ENCODE results near the gene ARHGAP6.
"Not testable (repeated sequence)": the region's sequence is repeated elsewhere in the genome, so short reads cannot be mapped to it uniquely, and the experiment has no call there.

The ARHGAP6 gene

DNA sequence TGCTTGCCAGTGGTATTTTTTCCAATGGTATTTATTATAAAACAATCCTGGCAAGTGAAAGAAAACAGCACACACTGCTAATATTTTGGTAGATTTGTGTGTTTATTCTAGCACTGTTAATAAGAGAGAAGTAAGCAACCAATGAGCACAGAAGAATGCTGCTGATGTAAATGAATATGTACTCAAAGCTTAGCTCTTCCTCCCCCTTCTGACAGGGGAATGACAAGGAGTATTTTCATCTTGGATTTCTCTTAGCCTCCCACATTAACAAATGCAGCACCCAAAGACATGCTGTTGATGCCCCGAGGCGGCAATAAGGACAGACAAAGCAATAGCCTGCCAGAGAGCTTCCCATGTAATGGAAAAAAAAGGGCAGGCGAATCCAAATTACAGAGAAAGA, 18.6 kb downstream of the ARHGAP6 start:
- DNase-seq = no peak

DNA sequence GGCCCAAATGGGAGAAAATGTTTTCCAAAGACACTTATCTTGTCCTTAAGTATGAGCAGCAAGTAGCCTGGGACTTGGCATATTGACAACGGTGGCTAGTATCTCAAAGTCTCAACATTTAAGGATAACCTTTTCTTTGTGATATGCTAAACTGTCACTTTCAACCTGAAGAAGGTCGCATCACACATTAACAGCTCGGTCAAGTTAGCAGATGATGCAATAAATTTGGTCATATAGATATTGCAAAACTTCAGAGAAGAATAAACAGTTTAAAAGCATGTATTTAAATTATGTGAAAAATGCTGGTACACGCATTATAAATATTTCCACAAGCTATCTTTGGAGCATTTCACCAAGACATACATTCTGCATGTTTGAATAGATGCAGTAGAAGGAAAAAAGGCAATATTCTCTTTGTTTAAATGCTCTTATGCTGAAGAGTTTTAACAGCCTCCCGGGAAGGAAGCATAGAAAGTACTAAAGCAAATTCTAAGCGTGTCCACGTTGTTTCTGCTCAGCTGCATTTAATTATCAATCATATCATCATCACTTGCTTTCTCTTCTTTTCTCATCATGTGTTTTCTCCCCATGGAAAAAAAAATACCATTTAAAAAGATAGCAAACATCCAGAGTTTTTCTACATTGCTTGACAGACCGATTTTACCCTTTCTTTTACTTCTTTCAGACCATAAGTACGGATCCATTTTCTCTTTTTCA, 24.2 kb downstream of the ARHGAP6 start:
- no peak for DNase-seq

DNA sequence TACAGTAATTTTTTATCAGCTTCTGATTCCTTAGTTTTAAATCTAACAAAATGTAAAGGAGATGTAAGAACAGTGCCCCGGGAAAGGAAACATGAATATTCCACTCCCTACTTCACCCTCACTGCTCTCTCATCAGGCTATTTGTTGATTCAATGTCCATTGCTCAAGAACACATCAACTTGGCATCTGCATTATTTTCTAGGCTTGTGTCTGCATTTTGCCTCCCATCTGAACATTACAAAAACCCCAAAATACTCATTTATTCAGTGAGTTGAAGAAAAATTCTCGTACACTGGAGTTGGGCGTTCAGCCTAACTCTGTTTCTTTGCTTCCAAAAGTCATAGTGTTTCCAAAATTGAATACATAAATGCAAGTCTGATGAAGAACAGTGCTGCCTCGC, 25.6 kb downstream of the ARHGAP6 start:
- DNase-seq = no peak

GRCh38 chrX:11632732-11633131, 33.0 kb downstream of the ARHGAP6 start:
- DNase-seq = no peak

DNA sequence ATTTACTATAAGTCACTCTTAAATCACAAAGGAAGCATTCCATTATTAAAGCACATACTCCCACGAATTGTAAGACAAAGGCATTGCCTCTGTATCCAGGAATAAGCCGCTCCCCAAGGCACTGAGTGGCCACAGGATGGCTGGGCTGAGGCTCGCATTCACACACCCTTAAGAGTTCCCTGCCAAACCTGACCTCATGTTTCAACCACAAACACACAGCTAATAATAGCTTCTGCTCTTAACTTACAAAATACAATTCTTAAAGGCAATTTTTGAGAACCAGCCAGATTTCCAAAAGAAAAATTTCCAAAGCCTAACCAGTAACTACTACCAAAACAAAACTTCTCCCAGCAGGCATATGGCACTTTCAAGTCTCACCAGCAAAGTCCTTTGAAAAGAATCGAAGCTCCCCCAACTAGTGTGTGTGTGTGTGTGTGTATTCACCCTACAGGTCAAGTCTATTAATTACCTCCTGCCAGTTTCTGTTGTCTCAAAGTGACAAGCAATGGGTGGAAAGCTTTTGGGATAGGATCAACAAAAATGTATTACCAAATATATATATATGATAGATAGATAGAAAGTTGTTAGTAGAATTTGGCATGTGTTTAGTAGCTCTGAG, 36.0 kb downstream of the ARHGAP6 start:
- no peak for DNase-seq

DNA sequence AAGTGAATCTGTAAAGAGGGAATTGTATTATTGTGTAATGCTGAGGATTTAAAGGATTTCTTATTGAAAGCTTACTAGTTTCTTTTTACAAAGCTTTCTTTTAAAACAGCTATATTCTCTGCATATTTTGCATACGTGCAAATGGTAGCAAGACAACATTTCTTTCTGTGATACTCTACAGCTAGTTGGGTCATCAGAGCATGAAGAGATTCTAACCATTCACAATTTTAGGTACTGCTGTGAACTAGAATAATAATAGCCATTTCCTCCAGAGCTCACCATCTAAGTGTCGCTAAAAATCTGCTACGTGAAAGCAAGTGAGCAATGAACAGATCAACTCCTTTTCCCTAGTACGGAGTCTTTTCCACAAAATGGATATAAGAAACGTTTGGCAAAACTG, 37.3 kb downstream of the ARHGAP6 start:
- DNase-seq = no peak

DNA sequence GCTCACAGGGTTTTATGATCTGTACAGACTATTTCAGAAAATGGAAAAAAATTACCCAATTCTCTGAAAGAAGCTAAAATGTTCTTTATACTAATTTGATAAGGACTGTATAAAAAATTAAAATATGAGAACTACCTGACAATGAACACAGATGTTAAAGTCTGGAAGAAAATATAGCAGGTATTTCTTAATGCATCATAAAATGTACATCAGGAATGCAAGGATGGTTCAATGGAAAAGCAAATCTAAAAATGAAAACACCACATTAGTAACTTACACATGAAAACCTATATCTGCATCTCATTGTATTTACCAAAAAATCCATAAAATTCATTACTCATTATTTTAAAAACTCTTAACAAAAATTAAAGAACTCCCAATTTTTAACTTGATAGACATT, 39.4 kb downstream of the ARHGAP6 start:
- no peak for DNase-seq

GRCh38 chrX:11619441-11619840, 46.3 kb downstream of the ARHGAP6 start:
- no peak for DNase-seq

GRCh38 chrX:11614253-11614652, 51.5 kb downstream of the ARHGAP6 start:
- DNase-seq = not testable (repeated sequence)

DNA sequence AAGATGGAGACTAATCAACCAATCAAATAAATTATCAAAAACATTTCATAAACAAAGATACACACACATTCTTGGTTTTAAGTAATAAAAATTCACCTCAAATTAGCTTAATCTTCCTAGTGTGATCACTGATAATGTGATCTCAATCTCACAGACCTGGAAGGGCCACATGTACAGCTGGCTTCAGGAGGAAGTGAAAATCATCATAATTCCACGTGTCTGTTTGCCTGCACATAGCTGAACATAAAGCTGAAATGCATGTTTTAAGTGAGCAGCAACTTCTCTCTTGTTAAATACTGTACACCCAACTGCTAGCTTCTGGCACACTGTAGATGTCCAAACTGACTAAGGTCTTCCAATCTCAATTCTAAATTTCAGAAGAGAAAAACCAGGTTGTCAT, 53.8 kb downstream of the ARHGAP6 start:
- no peak for DNase-seq

GRCh38 chrX:11611161-11611560, 54.6 kb downstream of the ARHGAP6 start:
- DNase-seq = no peak

DNA sequence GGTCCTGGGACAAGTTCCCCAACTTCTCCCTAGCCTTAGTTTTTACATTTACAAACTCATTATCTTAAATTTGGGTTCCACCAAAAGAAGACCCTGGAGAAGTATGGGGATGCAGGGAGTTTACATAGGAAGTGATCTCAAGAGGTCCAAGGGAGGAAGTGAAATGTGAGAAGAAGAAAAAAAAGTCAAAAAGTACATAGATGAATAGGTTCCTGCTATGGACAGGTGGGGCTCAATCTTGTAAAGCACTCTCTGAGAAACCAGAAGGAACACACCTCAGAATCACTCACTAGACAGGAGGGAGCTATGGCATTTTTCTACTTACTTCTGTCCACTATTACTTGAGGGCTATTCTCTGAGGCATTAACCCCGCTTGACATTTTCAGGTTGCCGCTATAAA, 56.6 kb downstream of the ARHGAP6 start:
- DNase-seq = no peak

GRCh38 chrX:11606408-11606807, 59.3 kb downstream of the ARHGAP6 start:
- no peak for DNase-seq

- DNase-seq = no peak
These were observed 65.1 kb downstream of the ARHGAP6 start for GRCh38 chrX:11600578-11600977.

DNA sequence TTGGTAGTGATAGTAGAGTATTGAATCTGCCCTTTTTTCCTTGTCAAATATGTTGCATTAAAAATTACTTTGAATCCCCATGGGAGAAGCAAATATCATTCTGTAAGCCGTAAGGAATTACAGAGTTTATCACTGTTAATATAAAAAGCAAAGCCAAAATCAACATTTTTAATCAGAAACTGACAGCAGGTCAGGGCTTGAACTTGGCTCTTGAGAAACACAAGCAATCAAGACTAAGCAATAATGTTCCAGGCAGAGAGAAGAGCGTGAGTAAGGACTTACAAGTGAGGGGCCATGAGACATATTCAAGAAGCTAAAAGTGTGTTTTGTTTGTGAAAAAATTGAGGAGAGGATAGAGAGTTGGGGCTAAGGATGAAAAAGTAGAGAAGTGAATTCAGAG, 68.2 kb downstream of the ARHGAP6 start:
- DNase-seq = no peak

DNA sequence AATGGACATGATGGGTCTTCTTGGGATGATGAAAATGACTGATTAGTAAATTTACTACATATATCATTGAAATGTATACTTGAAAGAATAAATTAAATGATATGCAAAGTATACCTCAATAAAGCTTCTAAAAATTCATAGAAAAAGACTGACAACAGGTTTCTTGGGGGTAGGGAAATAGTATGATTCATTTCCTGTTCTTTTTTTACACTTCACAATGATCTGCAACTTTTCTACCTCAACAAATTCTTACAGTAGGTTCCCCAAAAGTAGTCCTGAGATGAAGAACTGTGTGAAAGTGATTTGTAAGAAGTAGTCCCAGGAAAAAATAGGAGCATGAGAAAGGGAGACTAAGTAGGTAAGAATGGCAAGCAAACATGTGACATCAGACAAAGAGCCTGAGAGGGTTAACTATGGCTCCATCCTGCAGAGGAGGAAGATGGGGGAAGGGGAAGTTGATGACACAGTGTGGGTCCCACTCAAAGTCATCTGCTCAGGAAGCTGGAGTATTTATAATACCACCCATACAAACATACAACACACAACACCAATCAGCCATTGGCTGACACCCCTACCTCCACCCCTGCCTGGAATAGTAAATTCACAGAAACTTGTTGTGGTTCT, 73.9 kb downstream of the ARHGAP6 start:
- no peak for DNase-seq

- DNase-seq = no peak
These were observed 76.1 kb downstream of the ARHGAP6 start for GRCh38 chrX:11589641-11590040.

- DNase-seq = no peak
These were observed 77.6 kb downstream of the ARHGAP6 start for GRCh38 chrX:11588097-11588496.

DNA sequence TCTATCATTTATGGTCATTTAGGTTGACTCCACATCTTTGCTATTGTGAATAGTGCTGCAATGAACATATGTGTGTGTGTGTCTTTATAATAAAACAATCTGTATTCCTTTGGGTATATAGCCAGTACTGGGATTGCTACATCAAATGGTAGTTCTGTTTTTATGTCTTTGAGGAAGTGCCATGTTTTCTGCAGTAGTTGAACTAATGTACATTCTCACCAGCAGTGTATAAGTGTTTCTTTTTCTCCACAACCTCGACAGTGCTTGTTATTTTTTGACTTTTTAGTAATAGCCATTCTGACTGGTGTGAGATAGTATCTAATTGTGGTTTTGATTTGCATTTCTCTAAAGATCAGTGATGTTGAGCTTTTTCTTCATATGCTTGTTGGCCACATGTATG, 80.5 kb downstream of the ARHGAP6 start:
- no peak for DNase-seq

GRCh38 chrX:11580789-11581188, 84.9 kb downstream of the ARHGAP6 start:
- no peak for DNase-seq

DNA sequence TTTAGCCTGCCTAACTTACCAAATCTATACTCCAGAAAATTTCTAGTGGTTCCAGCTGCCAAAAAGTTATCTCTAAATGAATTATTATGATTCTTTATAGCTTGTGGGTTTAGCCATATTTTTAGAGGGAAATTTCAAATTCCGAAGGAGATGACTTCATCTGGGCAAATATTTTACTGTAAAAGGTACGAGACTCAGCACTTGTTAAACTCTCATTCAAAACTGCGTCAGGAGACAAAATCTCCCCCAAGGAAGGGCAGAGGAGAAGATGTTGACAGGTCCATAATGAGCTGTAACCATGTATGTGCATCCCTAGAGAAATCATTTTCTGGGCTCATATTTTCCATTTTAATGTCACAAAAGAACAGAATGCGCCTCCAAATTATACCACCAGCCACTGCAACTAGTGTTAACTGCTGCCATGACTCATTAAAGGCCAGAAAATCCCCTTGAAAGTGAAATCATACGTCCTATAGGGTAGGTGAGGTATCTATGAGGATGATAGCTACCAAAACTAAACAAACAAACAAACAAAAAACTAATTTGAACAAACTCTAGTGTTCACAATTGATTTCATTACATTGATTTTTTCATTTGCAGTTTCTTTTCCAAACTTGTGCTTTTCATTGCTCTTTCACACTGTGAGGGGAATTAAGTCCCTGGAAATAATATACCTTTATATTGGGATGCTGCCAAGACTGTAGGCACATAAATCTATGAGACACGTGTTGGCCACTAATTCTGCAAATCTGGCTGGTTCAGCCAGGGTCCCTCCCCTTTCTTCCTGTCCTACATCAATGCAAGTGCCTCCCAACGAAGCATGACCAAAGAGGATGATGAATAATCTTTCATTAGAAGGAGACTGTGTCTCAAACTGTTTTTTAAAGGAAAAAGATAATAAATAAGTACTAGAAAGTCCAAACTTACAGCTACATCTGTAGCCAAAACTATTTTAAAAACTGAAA, 85.8 kb downstream of the ARHGAP6 start:
- DNase-seq = no peak

DNA sequence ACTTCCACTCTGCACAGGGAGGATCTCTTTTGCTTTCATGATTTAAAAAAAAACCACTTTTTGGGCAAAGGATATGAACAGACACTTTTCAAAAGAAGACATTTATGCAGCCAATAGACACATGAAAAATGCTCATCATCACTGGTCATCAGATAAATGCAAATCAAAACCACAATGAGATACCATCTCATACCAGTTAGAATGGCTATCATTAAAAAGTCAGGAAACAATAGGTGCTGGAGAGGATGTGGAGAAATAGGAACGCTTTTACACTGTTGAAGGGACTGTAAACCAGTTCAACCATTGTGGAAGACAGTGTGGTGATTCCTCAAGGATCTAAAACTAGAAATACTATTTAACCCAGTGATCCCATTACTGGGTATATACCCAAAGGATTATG, 87.4 kb downstream of the ARHGAP6 start:
- not testable (repeated sequence) for DNase-seq

DNA sequence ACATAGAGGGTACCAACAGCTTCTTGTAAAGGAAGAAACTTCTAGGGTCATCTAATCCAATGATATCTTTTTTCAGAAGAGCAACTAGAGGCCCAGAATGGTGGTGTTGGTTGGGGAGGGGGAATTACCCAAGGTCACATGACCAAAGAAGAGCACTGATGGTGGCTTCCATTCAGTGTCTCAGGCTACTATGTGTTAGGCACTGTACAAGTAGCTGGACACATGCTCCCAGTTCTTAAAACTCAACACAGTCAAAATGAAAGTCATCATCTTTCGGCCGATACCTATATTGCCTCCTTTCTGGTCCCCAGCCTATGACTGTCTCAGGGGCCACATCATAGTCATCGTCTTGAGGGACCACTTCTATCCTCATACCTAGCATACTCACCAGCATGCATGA, 88.1 kb downstream of the ARHGAP6 start:
- DNase-seq = no peak

Data from NCI-H2107 (cell line).